Liver (tissue), 9 donors: Measurements from ENCODE around the gene PFKL. TPM values are rescaled to one million over a fixed set of nuclear protein-coding genes. Genes with fewer than 3 reads are reported as not detected.

ENCODE experiments used
- DNase-seq: peaks from one replicate; pipeline ENCODE4 v3.0.0-alpha.2; 2017; ENCODE audit warnings: low spot score
- H3K27ac ChIP-seq, 2 donors: one replicate each; pipeline ENCODE4 v1.7.0; 2013; ENCODE audit warnings: inconsistent platforms in 2 of 2, low read length in 2 of 2, control low read depth in 1 of 2, low read depth in 1 of 2, mild to moderate bottlenecking in 1 of 2
- H3K27me3 ChIP-seq, 4 donors: one replicate each; pipeline versions ENCODE4 v1.6.1 to v1.7.0; 2013; ENCODE audit warnings: low read length in 3 of 4, inconsistent platforms in 1 of 4, mild to moderate bottlenecking in 1 of 4, moderate library complexity in 1 of 4; ENCODE audit not compliant: control insufficient read depth in 4 of 4, insufficient read depth in 4 of 4
- H3K36me3 ChIP-seq, 4 donors: one replicate each; pipeline versions ENCODE4 v1.6.1 to v1.7.0; 2013; ENCODE audit warnings: low read length in 3 of 4, mild to moderate bottlenecking in 3 of 4, low read depth in 1 of 4, moderate library complexity in 1 of 4; ENCODE audit not compliant: control insufficient read depth in 4 of 4, insufficient read depth in 3 of 4
- H3K4me1 ChIP-seq, 4 donors: one replicate each; pipeline versions ENCODE4 v1.6.1 to v1.7.0; 2013; ENCODE audit warnings: low read length in 3 of 4, mild to moderate bottlenecking in 3 of 4, moderate library complexity in 1 of 4; ENCODE audit not compliant: control insufficient read depth in 4 of 4, insufficient read depth in 4 of 4
- H3K4me3 ChIP-seq, 3 donors: one replicate each; pipeline versions ENCODE4 v1.6.1 to v1.7.0; 2013; ENCODE audit warnings: low read length in 3 of 3, control low read depth in 1 of 3, low read depth in 1 of 3, mild to moderate bottlenecking in 1 of 3
- H3K9ac ChIP-seq, 2 donors: one replicate each; pipeline ENCODE4 v1.7.0; 2013; ENCODE audit warnings: low read length in 2 of 2, mild to moderate bottlenecking in 2 of 2, moderate library complexity in 2 of 2, control low read depth in 1 of 2, low read depth in 1 of 2
- H3K9me3 ChIP-seq, 4 donors: one replicate each; pipeline versions ENCODE4 v1.6.1 to v1.7.0; 2013; ENCODE audit warnings: low read length in 3 of 4; ENCODE audit not compliant: control insufficient read depth in 4 of 4
- ATF3 ChIP-seq: IDR thresholded peaks from 2 replicates; pipeline ENCODE4 v1.6.1; 2016; ENCODE audit warnings: antibody characterized with exemption
- EGR1 ChIP-seq, 2 donors: IDR thresholded peaks; 2 replicates each; pipeline ENCODE4 v1.6.1; 2016 to 2018; ENCODE audit warnings: antibody characterized with exemption in 2 of 2, low read depth in 2 of 2
- GABPA ChIP-seq, 2 donors: IDR thresholded peaks in 1 of 2; conservative IDR thresholded peaks in 1 of 2; 2 replicates each; pipeline ENCODE4 v1.6.1; 2016; ENCODE audit warnings: antibody characterized with exemption in 2 of 2, mild to moderate bottlenecking in 1 of 2, moderate library complexity in 1 of 2
- HNF4A ChIP-seq, 2 donors: conservative IDR thresholded peaks; 2 replicates each; pipeline ENCODE4 v1.6.1; 2016; ENCODE audit warnings: antibody characterized with exemption in 2 of 2, mild to moderate bottlenecking in 2 of 2
- HNF4G ChIP-seq: IDR thresholded peaks from 2 replicates; pipeline ENCODE4 v1.6.1; 2016; ENCODE audit warnings: antibody characterized with exemption
- JUND ChIP-seq, 2 donors: IDR thresholded peaks; 2 replicates each; pipeline ENCODE4 v1.6.1; 2016; ENCODE audit warnings: antibody characterized with exemption in 2 of 2
- SP1 ChIP-seq: IDR thresholded peaks from 2 replicates; pipeline ENCODE4 v1.6.1; 2018; ENCODE audit warnings: antibody characterized with exemption, mild to moderate bottlenecking
- WGBS: extraction: QIAGEN DNeasy Blood & Tissue Kit; methylation state at CpG from one replicate; pipeline ENCODE4 v1.1.7; 2013; 5-methylcytosine and 5-hydroxymethylcytosine counted together
- polyA plus RNA-seq, 2 donors: library from polyadenylated mRNA; stranded (reverse) in 1 of 2; unstranded in 1 of 2; fragments of 200-250 nt in 1 of 2; fragments of >200 nt in 1 of 2; fragmentation: Nextera tagmentation in 1 of 2; extraction: Ambion mirVana in 1 of 2; gene quantifications; one replicate each; pipeline versions ENCODE4 v1.2.1 to v1.2.3, GENCODE V29; 2013 to 2015
- total RNA-seq, 2 donors: library from RNA; depleted of rRNA; stranded (reverse); fragments of >200 nt; gene quantifications; one replicate each; pipeline ENCODE4 v1.2.3, GENCODE V29; 2014
- donor health status: healthy.
- donor health status: healthy.
- donor health status: healthy.
- donor health status: healthy.
- donor health status: healthy.

PFKL gene
- total and polyA plus RNA-seq, 4 donors = 48.1 to 98.4 (median 81.0) TPM

DNA sequence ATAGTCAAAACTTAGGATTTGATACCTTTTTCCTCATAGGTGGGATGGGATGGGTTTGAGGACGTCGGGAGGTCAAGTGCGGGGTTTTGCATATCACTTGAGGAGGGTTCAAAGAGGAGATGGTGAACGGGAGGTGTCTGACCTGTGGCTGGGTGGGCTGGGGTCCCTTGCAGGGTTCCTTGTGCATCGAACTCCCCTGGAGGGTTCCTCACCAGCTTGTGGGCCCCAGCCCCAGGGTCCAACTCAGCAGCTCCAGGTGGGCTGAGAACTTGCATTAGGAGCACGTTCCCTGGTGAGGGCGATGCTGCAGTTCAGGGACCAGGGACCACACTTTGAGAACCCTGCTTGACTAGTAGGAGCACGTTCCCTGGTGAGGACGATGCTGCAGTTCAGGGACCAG is 76.8 kb downstream of the PFKL start:
- Histone ChIP-seq H3K4me1 (peaks cover 0 to 2% (median 0%) of the 10 kb centered on the region in 4 donors), H3K36me3 (no peaks in the 10 kb centered on the region), H3K27ac (no peak overlapping the region), H3K27me3 (no peaks in the 10 kb centered on the region), H3K9me3 (no peaks in the 10 kb centered on the region), H3K9ac (no peak overlapping the region), H3K4me3 (no peak overlapping the region)
- TF ChIP-seq GABPA (IDR thresholded peaks at IDR 0.05 in 1 of 2, conservative IDR thresholded peaks at IDR 0.05 in 1 of 2) = no peak
- no peak for TF ChIP-seq EGR1 (IDR thresholded peaks at IDR 0.05; ENCODE audit: low read depth in 2 of 2)
- TF ChIP-seq JUND (IDR thresholded peaks at IDR 0.05) = no peak
- no peak for TF ChIP-seq ATF3
- no peak for TF ChIP-seq HNF4A (conservative IDR thresholded peaks at IDR 0.05)
- TF ChIP-seq HNF4G = no peak
- TF ChIP-seq SP1 = no peak
- WGBS = 91% methylated on average over 9 of the region's 9 CpGs
- DNase-seq = no peak

Other genes with a start within 250 kb of the PFKL start
- 1 to 10 TPM; 4.6 to 8.4 TPM for gene PWP2, start 192.7 kb upstream of the PFKL start, total RNA-seq
- gene PWP2, start 192.7 kb upstream of the PFKL start, polyA plus RNA-seq = under 1 TPM; 0.66 to 0.85 TPM
- 10 to 100 TPM in 1 of 2 donors, 1 to 10 TPM in 1; 2.0 to 57.1 TPM for gene GATD3, start 166.4 kb upstream of the PFKL start, total RNA-seq
- 1 to 10 TPM; 3.0 to 6.4 TPM for gene GATD3, start 166.4 kb upstream of the PFKL start, polyA plus RNA-seq
- gene ICOSLG, start 59.1 kb upstream of the PFKL start, total RNA-seq = 1 to 10 TPM; 1.1 to 1.6 TPM
- 1 to 10 TPM in 1 of 2 donors, under 1 TPM in 1; 0.69 to 1.1 TPM for gene ICOSLG, start 59.1 kb upstream of the PFKL start, polyA plus RNA-seq
- under 1 TPM in 1 of 2 donors, not detected in 1; 0.25 TPM for gene DNMT3L, start 38.2 kb upstream of the PFKL start, total RNA-seq
- gene DNMT3L, start 38.2 kb upstream of the PFKL start, polyA plus RNA-seq = under 1 TPM; 0.18 to 0.99 TPM
- gene AIRE, start 14.2 kb upstream of the PFKL start, total RNA-seq = under 1 TPM in 1 of 2 donors, not detected in 1; 0.05 TPM
- not detected for gene AIRE, start 14.2 kb upstream of the PFKL start, polyA plus RNA-seq
- gene CFAP410, start 39.3 kb downstream of the PFKL start, total RNA-seq = 10 to 100 TPM; 11.7 to 12.9 TPM
- 10 to 100 TPM in 1 of 2 donors, 1 to 10 TPM in 1; 7.9 to 16.3 TPM for gene CFAP410, start 39.3 kb downstream of the PFKL start, polyA plus RNA-seq
- gene TRPM2, start 53.6 kb downstream of the PFKL start, total RNA-seq = 1 to 10 TPM in 1 of 2 donors, under 1 TPM in 1; 0.65 to 1.3 TPM
- gene TRPM2, start 53.6 kb downstream of the PFKL start, polyA plus RNA-seq = under 1 TPM; 0.43 to 0.61 TPM
- 10 to 100 TPM in 1 of 2 donors, 1 to 10 TPM in 1; 3.0 to 14.2 TPM for gene LRRC3, start 155.5 kb downstream of the PFKL start, total RNA-seq
- gene LRRC3, start 155.5 kb downstream of the PFKL start, polyA plus RNA-seq = 10 to 100 TPM in 1 of 2 donors, 1 to 10 TPM in 1; 3.9 to 11.1 TPM
- gene KRTAP10-1, start 240.1 kb downstream of the PFKL start, total RNA-seq = not detected
- not detected for gene KRTAP10-1, start 240.1 kb downstream of the PFKL start, polyA plus RNA-seq